ENCODE results near the gene BTG2. TPM values are rescaled to one million over a fixed set of nuclear protein-coding genes. Genes with fewer than 3 reads are reported as not detected.

Gene BTG2
- total RNA-seq, 1 donor from 2014 or later, result 448 TPM

DNA sequence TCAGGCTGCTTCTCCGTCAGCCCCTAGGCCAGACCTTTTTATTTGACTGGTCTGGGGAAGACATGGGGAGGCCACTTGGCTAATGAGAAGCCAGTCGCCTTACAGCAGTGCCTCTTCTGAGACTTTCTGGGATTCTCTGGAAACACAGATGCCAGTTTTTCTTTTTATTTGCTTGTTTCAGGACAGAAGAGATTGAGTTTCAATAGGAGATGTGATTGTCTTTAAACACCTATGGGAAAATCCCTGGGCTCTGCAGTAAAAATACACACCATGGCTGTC lies 15.4 kb upstream of the BTG2 start:
- DNase-seq (no peak), ATAC-seq (ENCODE audit: low read depth) (no peak)
- CTCF ChIA-PET, result interaction anchor here (0.6 to 9.2 kb wide), 12 partner anchors 9 to 198 kb away, joined by 3 to 100 read pairs (median 6); partner anchors contain the start of gene BTG2
- POLR2A ChIA-PET, result interaction anchor here (0.6 to 31.2 kb wide), 10 partner anchors 22 to 876 kb away, joined by 3 to 1942 read pairs (median 12); partner anchors contain the start of gene BTG2
- Mint-ChIP-seq H3K27ac (peak overlapping the region; percentile 100), H3K36me3 (ENCODE audit: low read depth) (peaks cover 3% of the 10 kb centered on the region), H3K9me3 (no peaks in the 10 kb centered on the region), H3K27me3 (no peaks in the 10 kb centered on the region), H3K4me3 (peak overlapping the region; percentile 85), H3K4me1 (peaks cover 92% of the 10 kb centered on the region)
- intact Hi-C loops (cut with micrococcal nuclease), result loop anchor here (1.0 to 10.0 kb wide), 5 partner anchors 15 to 1997 kb away; partner anchors contain the start of genes BTG2, PPP1R15B, ZBED6 and ZC3H11A
- TF ChIP-seq CTCF (IDR thresholded peaks at IDR 0.05), result no peak

DNA sequence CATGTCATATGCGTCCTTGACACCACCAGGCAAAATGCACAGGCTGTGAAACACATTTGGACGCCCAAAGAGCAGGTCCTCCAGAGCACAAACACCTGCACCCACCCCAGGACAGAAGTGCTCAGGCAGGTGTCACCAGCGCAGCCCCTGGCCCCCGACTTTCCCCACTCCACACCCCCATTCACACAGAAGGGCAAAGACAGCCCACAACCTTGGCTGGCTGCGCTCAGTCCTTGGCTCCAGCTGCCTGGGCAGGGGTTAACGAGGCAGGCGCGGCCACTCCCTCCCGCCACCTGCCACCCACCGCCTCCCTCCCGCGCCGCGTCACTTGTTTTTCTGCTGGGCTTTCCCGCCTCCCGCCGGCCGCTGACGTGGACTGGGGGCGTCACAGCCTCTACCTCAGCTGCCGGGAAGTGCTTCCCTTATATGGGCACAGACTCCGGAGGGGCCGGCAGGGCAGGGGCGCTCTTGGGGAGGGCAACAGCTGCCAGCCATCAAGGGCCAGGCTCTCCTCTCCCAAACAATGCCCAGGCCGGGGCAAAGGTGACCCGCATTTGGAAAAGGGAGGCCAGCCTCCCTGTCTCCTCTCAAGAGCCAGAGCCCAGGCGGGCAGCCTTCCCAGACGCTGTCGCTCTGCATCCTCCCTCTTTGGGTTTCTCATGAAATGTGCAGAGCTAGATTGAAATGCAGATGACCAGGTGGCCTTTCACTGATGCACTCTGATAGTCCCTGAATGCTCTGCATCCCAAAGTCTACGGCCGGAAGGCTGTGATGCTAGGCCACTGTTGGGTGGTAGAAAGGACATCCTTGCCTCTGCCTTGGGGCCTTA lies 14.8 kb upstream of the BTG2 start:
- peaks cover 3% of the 10 kb centered on the region for H3K36me3 Mint-ChIP-seq (ENCODE audit: low read depth)
- peaks cover 95% of the 10 kb centered on the region for H3K4me1 Mint-ChIP-seq
- H3K27ac Mint-ChIP-seq, result peak overlapping the region; percentile 100
- H3K4me3 Mint-ChIP-seq, result peak overlapping the region; percentile 85
- no peak for TF ChIP-seq CTCF (IDR thresholded peaks at IDR 0.05)
- H3K27me3 Mint-ChIP-seq, result no peaks in the 10 kb centered on the region
- POLR2A ChIA-PET, result interaction anchor here (0.6 to 31.2 kb wide), 11 partner anchors 21 to 1231 kb away, joined by 3 to 1942 read pairs (median 6); partner anchors contain the start of gene BTG2
- intact Hi-C loops (cut with micrococcal nuclease), result loop anchor here (1.0 kb wide), 1 partner anchor 15 kb away; the partner anchor contains the start of gene BTG2
- ATAC-seq (ENCODE audit: low read depth), result peak; percentile 41
- CTCF ChIA-PET, result interaction anchor here (0.6 to 9.2 kb wide), 11 partner anchors 9 to 50 kb away, joined by 3 to 100 read pairs (median 7); partner anchors contain the start of gene BTG2
- peak; percentile 95 for DNase-seq
- H3K9me3 Mint-ChIP-seq, result no peaks in the 10 kb centered on the region

- TF ChIP-seq CTCF (IDR thresholded peaks at IDR 0.05), result no peak
- H3K27me3 Mint-ChIP-seq, result no peaks in the 10 kb centered on the region
- H3K36me3 Mint-ChIP-seq (ENCODE audit: low read depth), result peaks cover 3% of the 10 kb centered on the region
- peaks cover 95% of the 10 kb centered on the region for H3K4me1 Mint-ChIP-seq
- H3K27ac Mint-ChIP-seq, result peak overlapping the region; percentile 100
- H3K4me3 Mint-ChIP-seq, result peak overlapping the region; percentile 85
- ChIA-PET CTCF (interaction anchor here (1.2 to 9.2 kb wide), 7 partner anchors 8 to 34 kb away, joined by 3 to 100 read pairs (median 23); partner anchors contain the start of gene BTG2), POLR2A (interaction anchor here (0.6 to 31.2 kb wide), 5 partner anchors 20 to 352 kb away, joined by 7 to 1942 read pairs (median 50); partner anchors contain the start of gene BTG2)
- intact Hi-C loops (cut with micrococcal nuclease), result no loop called here
- DNase-seq (no peak), ATAC-seq (ENCODE audit: low read depth) (no peak)
- no peaks in the 10 kb centered on the region for H3K9me3 Mint-ChIP-seq
Observed at GRCh38 chr1:203291201-203292096, 13.9 kb upstream of the BTG2 start.

DNA sequence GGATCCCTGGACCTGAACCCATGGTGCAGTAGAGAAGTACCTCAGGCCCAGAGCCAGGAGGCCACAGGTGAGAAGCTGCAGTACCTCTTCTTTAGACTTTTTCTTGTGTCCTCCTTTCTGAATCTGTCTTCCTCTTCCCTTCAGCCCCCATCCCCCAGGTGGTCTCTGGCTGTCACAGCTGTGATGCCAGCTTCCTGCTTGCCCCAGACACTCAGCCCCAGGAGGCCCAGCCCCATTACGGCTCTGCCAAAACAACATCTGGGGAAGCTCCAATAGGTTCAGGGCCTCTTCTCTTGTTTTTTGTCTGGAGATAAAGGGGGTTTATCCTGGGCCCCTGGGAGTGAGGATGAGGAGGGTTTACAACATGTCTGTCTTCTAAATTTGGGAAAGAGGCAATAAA lies 9.5 kb upstream of the BTG2 start:
- H3K36me3 Mint-ChIP-seq (ENCODE audit: low read depth), result no peaks in the 10 kb centered on the region
- POLR2A ChIA-PET, result interaction anchor here (0.6 to 31.2 kb wide), 4 partner anchors 16 to 2000 kb away, joined by 5 to 1942 read pairs (median 574); partner anchors contain the start of gene BTG2
- no peaks in the 10 kb centered on the region for H3K27me3 Mint-ChIP-seq
- H3K4me1 Mint-ChIP-seq, result peaks cover 95% of the 10 kb centered on the region
- DNase-seq, result no peak
- CTCF ChIA-PET, result interaction anchor here (0.6 to 2.3 kb wide), 7 partner anchors 10 to 46 kb away, joined by 3 to 9 read pairs (median 4); no protein-coding TSS in a partner anchor
- peak overlapping the region; percentile 30 for H3K4me3 Mint-ChIP-seq
- TF ChIP-seq CTCF (IDR thresholded peaks at IDR 0.05), result no peak
- intact Hi-C loops (cut with micrococcal nuclease), result no loop called here
- H3K9me3 Mint-ChIP-seq, result no peaks in the 10 kb centered on the region
- ATAC-seq (ENCODE audit: low read depth), result peak; percentile 56
- peak overlapping the region; percentile 91 for H3K27ac Mint-ChIP-seq

All from activated B cell treated with CpG ODN at 0.5 μM for 24 hours (primary cell).